ENCODE data around the gene MYH1. TPM values are rescaled to one million over a fixed set of nuclear protein-coding genes. Genes with fewer than 3 reads are reported as not detected.

MYH1 gene
- total and polyA plus RNA-seq, 4 donors: 0.14 TPM; not detected in 3

DNA sequence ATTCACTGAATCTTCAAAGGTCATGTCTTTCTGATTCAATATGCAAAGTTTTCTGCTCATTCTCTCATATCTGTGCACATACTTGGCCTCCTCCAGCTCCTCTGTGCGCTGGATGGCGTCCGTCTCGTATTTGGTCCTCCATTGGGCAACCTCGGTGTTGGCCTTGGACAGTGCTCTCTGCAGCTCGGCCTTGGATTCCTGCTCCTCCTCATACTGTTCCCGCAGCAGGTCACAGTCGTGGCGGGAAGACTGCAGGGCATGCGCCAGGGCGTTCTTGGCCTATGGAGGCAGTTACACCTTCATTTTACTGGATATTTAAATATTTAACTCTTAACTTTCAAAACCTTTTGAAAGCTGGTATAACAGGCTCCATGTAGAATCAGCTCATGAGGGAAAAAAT lies 8.2 kb upstream of the MYH1 start:
- Histone ChIP-seq H3K9ac (ENCODE audit: low read depth in 1 of 2, low read length in 2 of 2) (no peak overlapping the region), H3K36me3 (ENCODE audit: control insufficient read depth in 4 of 4, insufficient read depth in 3 of 4, low read depth in 1 of 4, low read length in 3 of 4) (no peaks in the 10 kb centered on the region), H3K4me3 (ENCODE audit: low read depth in 1 of 3, low read length in 3 of 3) (no peak overlapping the region), H3K9me3 (ENCODE audit: control insufficient read depth in 4 of 4, low read length in 3 of 4) (no peaks in the 10 kb centered on the region), H3K27ac (ENCODE audit: low read depth in 1 of 2, low read length in 2 of 2) (no peak overlapping the region), H3K27me3 (ENCODE audit: control insufficient read depth in 4 of 4, insufficient read depth in 4 of 4, low read length in 3 of 4) (no peaks in the 10 kb centered on the region), H3K4me1 (ENCODE audit: control insufficient read depth in 4 of 4, insufficient read depth in 4 of 4, low read length in 3 of 4) (no peaks in the 10 kb centered on the region)
- 83% methylated on average over 11 of the region's 11 CpGs for WGBS
- no peak for DNase-seq (ENCODE audit: low spot score)
- TF ChIP-seq MAX (IDR thresholded peaks at IDR 0.05): no peak
- no peak for TF ChIP-seq FOXA1 (IDR thresholded peaks at IDR 0.05)

DNA sequence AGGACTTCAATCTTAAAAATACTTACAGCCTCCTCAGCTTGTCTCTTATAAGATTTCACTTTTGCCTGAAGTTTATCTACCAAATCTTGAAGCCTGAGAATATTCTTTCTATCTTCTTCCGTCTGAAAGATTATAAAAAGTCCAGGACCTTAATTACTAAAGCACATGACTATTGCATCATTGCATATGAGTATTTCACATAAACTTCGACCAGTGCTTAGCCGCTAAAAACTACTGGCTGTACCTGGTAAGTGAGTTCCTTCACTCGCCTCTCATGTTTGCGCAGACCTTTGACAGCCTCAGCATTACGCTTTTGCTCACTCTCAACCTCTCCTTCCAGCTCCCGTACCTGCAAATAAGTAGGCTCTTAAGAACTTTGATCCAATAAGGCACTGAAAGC lies 4.7 kb upstream of the MYH1 start:
- H3K27ac ChIP-seq (ENCODE audit: low read depth in 1 of 2, low read length in 2 of 2): no peak overlapping the region
- H3K9ac ChIP-seq (ENCODE audit: low read depth in 1 of 2, low read length in 2 of 2): no peak overlapping the region
- no peaks in the 10 kb centered on the region for H3K9me3 ChIP-seq (ENCODE audit: control insufficient read depth in 4 of 4, low read length in 3 of 4)
- H3K4me1 ChIP-seq (ENCODE audit: control insufficient read depth in 4 of 4, insufficient read depth in 4 of 4, low read length in 3 of 4): peaks cover 0 to under 1% (median 0%) of the 10 kb centered on the region in 4 donors
- DNase-seq (ENCODE audit: low spot score): no peak
- 88% methylated on average over 7 of the region's 7 CpGs for WGBS
- H3K4me3 ChIP-seq (ENCODE audit: low read depth in 1 of 3, low read length in 3 of 3): no peak overlapping the region
- no peaks in the 10 kb centered on the region for H3K36me3 ChIP-seq (ENCODE audit: control insufficient read depth in 4 of 4, insufficient read depth in 3 of 4, low read depth in 1 of 4, low read length in 3 of 4)
- H3K27me3 ChIP-seq (ENCODE audit: control insufficient read depth in 4 of 4, insufficient read depth in 4 of 4, low read length in 3 of 4): no peaks in the 10 kb centered on the region
- no peak for TF ChIP-seq FOXA1 (IDR thresholded peaks at IDR 0.05)
- TF ChIP-seq EGR1 (IDR thresholded peaks at IDR 0.05; ENCODE audit: low read depth in 2 of 2): no peak
- TF ChIP-seq SP1 (IDR thresholded peaks at IDR 0.05): no peak
- TF ChIP-seq GABPA (IDR thresholded peaks at IDR 0.05 in 1 of 2, conservative IDR thresholded peaks at IDR 0.05 in 1 of 2): no peak
- TF ChIP-seq HNF4G (IDR thresholded peaks at IDR 0.05): no peak
- no peak for TF ChIP-seq MAX (IDR thresholded peaks at IDR 0.05)
- no peak for TF ChIP-seq ATF3 (IDR thresholded peaks at IDR 0.05)
- no peak for TF ChIP-seq RXRA (IDR thresholded peaks at IDR 0.05)
- TF ChIP-seq NR2F2 (IDR thresholded peaks at IDR 0.05): no peak
- TF ChIP-seq HNF4A (conservative IDR thresholded peaks at IDR 0.05): no peak
- TF ChIP-seq JUND (IDR thresholded peaks at IDR 0.05): no peak
- TF ChIP-seq, protein P1, sequence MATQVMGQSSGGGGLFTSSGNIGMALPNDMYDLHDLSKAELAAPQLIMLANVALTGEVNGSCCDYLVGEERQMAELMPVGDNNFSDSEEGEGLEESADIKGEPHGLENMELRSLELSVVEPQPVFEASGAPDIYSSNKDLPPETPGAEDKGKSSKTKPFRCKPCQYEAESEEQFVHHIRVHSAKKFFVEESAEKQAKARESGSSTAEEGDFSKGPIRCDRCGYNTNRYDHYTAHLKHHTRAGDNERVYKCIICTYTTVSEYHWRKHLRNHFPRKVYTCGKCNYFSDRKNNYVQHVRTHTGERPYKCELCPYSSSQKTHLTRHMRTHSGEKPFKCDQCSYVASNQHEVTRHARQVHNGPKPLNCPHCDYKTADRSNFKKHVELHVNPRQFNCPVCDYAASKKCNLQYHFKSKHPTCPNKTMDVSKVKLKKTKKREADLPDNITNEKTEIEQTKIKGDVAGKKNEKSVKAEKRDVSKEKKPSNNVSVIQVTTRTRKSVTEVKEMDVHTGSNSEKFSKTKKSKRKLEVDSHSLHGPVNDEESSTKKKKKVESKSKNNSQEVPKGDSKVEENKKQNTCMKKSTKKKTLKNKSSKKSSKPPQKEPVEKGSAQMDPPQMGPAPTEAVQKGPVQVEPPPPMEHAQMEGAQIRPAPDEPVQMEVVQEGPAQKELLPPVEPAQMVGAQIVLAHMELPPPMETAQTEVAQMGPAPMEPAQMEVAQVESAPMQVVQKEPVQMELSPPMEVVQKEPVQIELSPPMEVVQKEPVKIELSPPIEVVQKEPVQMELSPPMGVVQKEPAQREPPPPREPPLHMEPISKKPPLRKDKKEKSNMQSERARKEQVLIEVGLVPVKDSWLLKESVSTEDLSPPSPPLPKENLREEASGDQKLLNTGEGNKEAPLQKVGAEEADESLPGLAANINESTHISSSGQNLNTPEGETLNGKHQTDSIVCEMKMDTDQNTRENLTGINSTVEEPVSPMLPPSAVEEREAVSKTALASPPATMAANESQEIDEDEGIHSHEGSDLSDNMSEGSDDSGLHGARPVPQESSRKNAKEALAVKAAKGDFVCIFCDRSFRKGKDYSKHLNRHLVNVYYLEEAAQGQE (IDR thresholded peaks at IDR 0.05): no peak
- TF ChIP-seq RAD21 (IDR thresholded peaks at IDR 0.05): no peak
- TF ChIP-seq FOXA2 (IDR thresholded peaks at IDR 0.05): no peak
- no peak for TF ChIP-seq YY1 (IDR thresholded peaks at IDR 0.05)
- TF ChIP-seq TAF1 (conservative IDR thresholded peaks at IDR 0.05): no peak
- no peak for TF ChIP-seq ZBTB33 (IDR thresholded peaks at IDR 0.05)
- TF ChIP-seq, protein P2, sequence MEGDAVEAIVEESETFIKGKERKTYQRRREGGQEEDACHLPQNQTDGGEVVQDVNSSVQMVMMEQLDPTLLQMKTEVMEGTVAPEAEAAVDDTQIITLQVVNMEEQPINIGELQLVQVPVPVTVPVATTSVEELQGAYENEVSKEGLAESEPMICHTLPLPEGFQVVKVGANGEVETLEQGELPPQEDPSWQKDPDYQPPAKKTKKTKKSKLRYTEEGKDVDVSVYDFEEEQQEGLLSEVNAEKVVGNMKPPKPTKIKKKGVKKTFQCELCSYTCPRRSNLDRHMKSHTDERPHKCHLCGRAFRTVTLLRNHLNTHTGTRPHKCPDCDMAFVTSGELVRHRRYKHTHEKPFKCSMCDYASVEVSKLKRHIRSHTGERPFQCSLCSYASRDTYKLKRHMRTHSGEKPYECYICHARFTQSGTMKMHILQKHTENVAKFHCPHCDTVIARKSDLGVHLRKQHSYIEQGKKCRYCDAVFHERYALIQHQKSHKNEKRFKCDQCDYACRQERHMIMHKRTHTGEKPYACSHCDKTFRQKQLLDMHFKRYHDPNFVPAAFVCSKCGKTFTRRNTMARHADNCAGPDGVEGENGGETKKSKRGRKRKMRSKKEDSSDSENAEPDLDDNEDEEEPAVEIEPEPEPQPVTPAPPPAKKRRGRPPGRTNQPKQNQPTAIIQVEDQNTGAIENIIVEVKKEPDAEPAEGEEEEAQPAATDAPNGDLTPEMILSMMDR (IDR thresholded peaks at IDR 0.05; ENCODE audit: low read depth, low read length, missing input control): no peak

Data from liver (tissue), 9 donors.